Occipital lobe (tissue), 2 donors: Measurements from ENCODE around the gene CENPB. TPM values are rescaled to one million over a fixed set of nuclear protein-coding genes. Genes with fewer than 3 reads are reported as not detected.
"Not testable (repeated sequence)": the region's sequence is repeated elsewhere in the genome, so short reads cannot be mapped to it uniquely, and the experiment has no call there.

Source experiments
- DNase-seq: peaks from one replicate; lab custom pipeline; 2025; lab: John Stamatoyannopoulos, UW
- total RNA-seq: library from RNA; depleted of rRNA; stranded (reverse); fragments of >200 nt; gene quantifications from one replicate; pipeline ENCODE4 v1.2.3, GENCODE V29; 2014

The CENPB gene
- 55.4 TPM for total RNA-seq

GRCh38 chr20:3786665-3787323 is at the start of gene CENPB:
Gene CENPB (minus strand): TSS chr20:3786740. CDS start chr20:3786483, 257 bp downstream.
- DNase-seq = peak; percentile 81

DNA sequence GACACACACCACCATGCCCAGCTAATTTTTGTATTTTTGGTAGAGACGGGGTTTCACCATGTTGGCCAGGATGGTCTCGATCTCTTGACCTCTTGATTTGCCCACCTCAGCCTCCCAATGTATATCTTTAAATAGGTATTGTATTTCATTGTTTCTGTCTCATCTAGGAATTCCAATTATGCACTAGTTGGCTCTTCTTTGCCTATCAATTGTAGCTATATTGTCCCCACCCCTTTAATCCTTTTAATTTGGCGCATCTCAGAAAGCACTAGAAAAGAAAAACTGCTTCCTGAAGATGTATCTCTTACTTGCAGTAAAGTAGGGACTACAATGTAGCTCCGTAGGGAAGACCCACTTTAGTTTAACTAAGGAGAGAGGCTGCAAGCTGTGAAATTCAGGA is 49.6 kb upstream of the CENPB start:
- no peak for DNase-seq

GRCh38 chr20:3829891-3830290 is 43.4 kb upstream of the CENPB start:
- not testable (repeated sequence) for DNase-seq

DNA sequence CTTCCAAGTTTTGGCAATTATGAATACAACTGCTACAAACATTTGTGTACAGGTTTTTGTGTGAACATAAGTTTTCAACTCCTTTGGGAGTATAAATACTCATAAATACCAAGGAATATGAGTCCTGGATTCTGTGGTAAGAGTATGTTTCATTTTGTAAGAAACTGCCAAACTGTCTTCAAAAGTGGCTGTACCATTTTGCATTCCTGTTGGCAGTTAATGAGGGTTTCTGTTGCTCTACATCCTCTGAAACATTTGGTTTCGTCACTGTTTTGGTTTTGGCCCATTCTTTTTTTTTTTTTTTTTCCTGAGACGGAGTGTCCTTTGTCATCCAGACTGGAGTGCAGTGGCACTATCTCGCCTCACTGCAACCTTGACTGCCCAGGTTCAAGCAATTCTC is 42.3 kb upstream of the CENPB start:
- no peak for DNase-seq

DNA sequence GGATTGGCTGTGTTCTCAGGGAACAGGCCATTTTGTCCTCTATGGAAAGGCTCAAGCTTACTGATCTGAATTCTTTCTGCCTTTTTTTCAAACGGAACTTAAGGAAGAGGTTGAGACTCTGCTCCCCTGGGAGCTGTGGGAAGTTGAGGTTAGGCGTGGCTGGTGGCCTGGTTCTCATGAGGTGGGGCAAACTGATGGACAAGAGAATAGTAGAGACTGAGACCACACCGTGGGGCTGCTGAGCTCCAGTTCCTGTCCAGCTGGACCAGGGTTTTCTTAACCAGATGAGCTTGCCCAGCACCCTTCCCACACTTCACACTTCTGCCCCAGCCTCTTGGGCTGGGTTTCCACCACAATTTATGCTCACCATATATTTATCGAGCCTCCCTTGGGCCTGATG is 39.9 kb upstream of the CENPB start:
- no peak for DNase-seq

GRCh38 chr20:3825526-3825925 is 39.0 kb upstream of the CENPB start:
- DNase-seq = no peak

DNA sequence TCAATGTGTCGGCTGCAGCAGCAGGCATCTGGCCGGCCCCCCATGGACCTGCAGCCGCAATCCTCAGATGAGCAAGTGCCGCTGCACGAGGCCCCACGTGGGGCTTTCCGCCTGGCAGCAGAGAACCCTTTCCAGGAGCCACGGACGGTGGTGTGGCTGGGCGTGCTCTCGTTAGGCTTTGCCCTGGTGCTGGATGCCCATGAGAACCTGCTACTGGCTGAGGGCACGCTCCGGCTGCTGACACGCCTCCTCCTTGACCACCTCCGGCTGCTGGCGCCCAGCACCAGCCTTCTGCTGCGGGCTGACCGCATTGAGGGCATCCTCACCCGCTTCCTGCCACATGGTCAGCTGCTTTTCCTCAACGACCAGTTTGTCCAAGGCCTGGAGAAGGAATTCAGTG is 37.3 kb upstream of the CENPB start:
- no peak for DNase-seq

DNA sequence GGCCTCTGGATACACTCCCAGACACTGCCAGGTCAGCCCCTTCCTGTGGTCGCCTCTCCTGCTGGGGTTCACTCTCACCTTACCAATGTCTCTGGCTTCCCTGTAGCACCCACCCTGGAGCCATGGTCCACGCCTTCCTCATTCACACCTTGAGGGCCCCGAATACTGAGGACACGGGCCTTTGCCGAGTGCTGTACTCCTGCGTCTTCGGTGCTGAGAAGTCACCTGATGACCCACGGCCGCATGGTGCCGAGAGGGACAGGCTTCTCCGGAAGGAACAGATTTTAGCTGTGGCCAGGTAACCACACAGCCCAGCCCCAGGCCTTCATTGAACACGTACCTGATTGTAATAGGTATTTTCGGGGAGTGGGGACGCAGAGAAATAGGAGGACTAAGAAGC is 35.5 kb upstream of the CENPB start:
- DNase-seq = no peak

GRCh38 chr20:3820901-3821727 is 34.6 kb upstream of the CENPB start:
- no peak for DNase-seq

GRCh38 chr20:3820048-3820900 is 33.7 kb upstream of the CENPB start, which contains the start of gene AP5S1:
Gene AP5S1 (plus strand): TSS chr20:3820547. CDS start chr20:3822118, 1,571 bp downstream.
- peak; percentile 92 for DNase-seq

DNA sequence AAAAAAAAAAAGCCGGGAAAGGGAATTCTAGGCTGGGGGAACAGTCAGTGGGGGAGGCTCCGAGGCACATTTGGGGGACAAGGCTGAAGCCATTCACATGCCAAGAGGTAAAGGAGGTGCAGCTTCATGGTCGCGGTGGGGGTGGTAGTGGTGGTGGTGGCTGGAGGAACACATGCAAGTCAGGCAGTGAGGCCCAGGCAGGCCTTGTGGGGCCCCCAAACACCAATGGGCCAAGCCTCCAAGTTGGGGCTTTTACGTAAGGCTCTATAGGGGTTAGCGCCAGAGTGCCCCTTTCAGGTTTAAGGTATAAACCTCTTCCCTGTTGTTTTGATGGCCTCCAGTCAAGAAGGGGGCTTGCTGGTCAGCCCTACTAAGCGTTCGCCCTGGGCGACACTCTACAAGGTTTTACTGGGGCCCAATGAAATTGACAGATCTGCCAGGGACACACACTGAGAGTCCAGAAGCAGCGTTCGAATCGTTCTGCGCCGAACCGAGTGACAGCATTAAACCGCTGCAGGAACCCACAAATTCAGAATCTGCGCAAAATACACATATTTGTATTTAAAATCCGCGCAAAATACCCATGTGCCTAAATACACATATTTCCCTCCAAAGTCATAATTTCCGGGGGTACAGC is 33.0 kb upstream of the CENPB start:
- no peak for DNase-seq

DNA sequence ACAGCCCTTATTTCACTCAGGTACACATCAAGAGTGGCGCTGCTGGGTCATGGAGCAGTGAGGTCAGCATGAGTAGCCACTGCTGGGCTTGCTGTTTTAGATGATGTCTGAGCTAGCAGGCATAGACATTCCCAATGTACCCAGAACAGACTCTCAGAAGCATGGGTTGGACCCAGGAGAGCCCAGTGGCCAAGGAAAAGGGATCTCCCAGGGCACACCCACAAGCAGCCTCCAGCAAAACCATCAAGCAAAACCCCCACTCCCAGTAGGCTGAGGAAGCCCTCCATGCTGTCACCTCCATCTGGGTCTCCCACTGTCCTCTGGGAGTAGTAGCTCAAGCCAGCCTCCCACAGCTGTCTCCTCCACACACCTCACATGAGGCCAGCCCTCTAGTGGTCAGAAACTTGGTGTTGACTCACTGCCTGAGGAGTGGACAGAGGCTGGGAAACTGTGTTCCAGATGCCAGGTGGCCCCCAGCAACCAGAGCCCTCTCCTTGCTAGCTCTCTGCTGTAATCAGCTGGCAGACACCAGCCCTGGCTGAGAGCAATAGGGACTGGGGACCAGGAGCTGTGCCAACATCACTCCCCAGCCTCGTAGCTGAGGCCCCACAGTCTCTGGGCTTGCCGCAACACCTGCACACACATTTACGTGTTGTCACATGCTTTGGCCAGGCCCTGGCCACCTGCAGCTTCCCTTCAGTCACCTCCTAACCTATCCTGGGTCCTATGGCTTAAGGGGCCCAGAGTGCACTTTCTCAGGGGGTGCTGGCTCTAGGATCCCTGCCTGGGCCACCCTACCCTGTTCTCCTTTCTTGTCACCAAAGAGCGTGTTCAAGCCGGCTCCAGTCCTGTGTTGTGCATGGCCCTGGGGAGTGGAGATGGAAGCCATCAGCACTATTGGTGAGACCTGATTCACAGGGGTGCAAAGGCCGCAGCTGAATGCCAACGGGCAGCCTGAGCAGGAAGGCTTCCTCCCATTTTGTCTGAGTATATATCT is 31.9 kb upstream of the CENPB start:
- no peak for DNase-seq

DNA sequence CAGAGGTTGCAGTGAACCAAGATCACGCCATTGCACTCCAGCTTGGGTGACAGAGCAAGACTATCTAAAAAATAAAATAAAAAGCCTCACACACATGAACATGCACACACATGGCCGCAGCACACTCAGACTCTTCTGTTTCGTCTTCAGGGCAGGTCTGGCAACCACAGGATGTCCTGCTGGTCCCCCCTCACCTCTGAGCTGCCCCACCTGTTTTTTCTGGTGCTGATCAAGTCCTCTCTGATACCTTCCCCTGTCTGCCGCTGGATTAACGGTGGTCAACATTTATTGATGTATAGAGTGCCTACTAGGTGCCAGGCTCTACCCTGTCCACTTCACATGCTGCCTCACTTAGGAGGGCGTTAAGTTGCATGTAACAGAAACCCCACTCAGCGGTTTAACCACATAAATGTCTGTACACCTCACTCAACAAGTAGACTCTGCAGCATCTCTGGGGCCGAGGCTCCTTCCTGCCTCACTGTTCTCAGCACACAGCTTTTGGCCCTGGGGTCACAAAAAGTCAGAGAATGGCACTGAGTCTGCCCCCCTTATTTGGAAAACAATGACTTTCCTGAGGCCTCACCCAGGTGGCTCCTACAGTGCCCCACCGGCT is 29.3 kb upstream of the CENPB start:
- DNase-seq = no peak

DNA sequence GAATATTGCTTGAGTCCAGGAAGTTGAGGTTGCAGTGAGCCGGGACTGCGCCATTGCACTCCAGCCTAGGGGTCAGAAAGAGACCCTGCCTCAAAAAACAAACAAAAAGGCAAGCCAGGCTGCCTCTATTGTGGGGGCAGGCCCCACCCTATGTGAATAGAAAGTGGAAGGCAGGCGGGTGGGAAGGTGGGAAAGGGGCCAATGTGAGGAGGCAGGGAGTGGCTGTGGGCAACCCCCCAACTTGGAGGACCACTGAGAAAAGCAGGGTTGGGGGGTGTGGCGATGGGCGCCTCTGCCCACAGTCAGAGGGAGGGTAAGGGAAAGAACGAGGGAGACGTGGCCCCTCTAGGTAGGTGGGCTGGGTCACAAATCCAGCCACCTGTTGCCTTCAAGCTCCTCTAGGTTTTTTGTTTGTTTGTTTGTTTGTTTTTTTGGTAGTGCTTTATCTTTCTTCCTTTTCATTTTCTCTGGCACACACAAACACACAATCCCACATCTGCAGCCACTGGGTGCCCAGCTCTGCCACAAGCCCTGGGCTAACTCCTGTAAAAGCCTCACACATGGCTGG is 28.5 kb upstream of the CENPB start:
- no peak for DNase-seq

DNA sequence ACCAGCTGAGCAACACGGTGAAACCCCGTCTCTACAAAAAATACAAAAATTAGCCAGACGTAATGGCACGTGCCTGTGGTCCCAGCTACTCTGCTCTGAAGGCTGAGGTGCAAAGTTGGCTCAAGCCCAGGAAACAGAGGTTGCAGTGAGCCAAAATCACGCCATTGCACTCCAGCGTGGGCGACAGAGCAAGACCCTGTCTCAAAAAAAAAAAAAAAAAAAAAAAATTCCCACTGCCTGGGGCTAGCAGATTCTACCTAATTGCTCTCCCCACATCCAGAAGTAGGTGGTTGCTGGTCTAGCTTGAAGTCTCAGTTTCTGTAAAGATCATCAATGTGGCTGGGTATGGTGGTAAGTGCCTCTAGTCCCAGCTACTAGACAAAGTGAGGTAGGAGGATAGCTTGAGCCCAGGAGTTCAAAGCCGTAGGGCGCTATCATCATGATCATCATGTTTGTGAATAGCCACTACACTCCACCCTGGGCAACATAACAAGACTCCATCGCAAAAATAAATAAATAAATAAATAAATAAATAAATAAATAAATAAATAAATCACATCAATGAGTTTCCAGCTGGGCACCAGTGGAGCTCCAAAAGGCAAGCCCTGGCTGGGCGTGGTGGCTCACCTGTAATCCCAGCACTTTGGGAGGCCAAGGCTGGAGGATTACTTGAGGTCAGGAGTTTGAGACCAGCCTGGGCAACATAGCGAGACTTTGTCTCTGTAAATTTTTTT is 27.5 kb upstream of the CENPB start:
- DNase-seq = no peak

DNA sequence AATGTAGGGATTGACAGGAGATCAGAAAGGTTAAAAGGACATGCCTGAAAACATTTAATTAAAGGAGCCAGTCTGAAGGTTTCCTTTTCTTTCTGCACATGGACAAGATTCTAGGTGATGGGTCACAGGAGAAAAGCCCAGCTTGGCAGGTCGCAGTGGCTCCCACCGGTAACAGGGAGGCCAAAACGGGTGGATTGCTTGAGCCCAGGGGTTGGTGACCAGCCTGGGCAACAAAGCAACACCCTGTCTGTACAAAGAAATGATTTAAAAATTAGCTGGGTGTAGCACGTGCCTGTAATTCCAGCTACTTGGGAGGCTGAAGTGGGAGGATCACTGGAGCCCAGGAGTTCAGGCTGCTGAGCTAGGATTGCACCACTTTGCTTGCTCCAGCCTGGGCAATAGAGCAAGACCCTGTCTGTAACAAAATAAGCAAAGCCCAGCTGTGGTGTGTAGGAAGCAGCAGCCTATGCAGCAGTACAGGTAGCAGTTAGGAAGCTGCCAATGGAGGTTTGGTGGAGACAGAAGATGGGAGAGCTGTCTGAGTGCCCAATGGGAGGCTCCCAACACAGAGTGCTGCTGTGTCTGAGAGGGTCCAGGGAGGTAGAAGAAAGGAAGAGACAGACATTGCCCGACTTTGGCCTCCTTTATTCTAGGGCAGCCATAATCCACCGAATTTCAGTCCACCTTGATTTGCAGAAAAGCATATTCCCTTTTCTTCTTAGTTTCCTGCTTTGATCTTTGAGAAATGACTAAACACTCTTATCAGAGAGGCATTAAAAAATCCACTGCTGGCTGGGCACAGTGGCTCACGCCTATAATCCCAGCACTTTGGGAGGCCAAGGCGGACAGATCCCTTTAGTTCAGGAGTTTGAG is 26.7 kb upstream of the CENPB start:
- DNase-seq = no peak

GRCh38 chr20:3812259-3812681 is 25.7 kb upstream of the CENPB start:
- no peak for DNase-seq
